GM18498 (cell line): ENCODE measurements around the gene GRB10.

Experiments used
- ATAC-seq: cut with Tn5 transposase; IDR thresholded peaks from one replicate; pipeline ENCODE4 v1.9.1; 2021; ENCODE audit warnings: mild to moderate bottlenecking, moderate library complexity; ENCODE audit not compliant: unreplicated experiment

The GRB10 gene

GRCh38 chr7:50674896-50675835 lies 107.5 kb downstream of the GRB10 start:
- ATAC-seq: no peak

DNA sequence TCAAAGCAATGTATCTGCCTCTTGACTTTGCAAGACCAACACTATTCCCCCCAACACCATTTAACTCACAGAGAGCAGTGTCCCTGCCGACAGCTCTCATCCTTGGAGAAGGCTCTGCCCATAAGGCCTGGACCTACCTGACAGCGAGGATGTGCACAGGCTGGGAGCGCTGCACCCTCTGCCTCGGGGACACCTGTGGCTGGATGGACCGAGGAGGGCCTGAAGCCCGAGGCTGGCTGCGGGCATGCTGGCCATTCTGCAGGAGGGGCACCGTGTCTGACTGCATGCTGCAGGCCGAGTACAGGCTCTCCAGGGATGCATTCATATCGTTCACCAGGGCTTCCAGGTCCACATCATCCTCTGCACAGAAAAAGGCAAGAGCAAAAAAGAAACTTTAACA lies 108.4 kb downstream of the GRB10 start:
- ATAC-seq: no peak

DNA sequence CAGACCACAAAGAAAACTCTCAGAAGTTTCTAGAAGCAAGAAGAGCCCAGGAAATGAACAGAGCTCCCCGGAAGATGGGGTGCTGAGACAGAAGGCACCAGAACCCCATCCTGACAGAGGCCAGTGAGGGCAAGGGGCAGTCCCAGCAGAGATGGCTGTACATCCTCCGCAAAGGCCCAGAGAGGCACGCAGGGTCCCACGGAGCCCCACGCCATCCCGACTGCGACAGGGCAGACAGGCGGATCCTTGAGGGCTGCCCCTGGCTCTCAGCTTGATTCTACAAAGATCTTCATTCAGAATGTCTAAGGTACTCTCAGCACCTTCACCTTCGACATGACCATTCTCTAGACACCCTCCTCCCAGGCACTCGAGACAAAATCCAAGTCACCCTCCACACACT lies 109.6 kb downstream of the GRB10 start:
- ATAC-seq: no peak

DNA sequence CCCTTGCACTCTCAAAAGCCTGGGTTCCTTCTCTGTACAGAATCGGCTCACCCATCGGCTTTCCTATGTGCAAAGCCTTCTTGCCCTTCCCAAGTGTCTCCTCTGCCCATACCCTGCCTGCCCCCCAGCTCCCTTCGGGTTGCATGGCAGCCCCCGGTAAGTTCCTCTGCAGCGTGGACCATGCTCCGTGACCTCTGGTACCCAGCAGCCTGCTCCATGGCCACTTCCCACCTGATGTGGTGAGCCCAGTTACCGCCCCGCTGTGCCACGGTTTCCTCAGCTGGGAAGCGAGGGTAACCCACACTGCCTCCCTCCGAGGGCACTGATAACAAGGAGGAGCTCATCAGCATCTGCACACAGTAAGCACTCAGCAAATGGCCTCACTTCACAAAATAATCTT lies 110.7 kb downstream of the GRB10 start:
- ATAC-seq: no peak

- no peak for ATAC-seq
These were observed 111.3 kb downstream of the GRB10 start for GRCh38 chr7:50671386-50671785.

DNA sequence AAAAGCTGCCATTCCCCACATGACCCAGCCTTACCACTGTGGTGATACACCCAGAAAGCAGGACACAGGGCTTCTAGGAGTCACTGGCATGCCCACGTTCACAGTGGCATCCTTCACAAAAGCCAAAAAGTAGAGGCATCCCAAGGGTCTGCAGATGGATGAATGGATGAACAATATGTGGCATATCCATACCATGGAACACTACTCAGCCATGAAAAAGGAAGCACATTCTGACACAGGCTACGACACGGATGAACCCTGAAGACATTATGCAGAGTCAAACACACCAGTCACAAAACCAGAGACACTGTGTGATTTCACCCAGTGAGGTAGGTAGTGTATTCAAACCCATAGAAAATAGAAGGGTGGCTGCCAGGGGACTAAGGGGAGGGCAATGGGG lies 112.8 kb downstream of the GRB10 start:
- no peak for ATAC-seq

DNA sequence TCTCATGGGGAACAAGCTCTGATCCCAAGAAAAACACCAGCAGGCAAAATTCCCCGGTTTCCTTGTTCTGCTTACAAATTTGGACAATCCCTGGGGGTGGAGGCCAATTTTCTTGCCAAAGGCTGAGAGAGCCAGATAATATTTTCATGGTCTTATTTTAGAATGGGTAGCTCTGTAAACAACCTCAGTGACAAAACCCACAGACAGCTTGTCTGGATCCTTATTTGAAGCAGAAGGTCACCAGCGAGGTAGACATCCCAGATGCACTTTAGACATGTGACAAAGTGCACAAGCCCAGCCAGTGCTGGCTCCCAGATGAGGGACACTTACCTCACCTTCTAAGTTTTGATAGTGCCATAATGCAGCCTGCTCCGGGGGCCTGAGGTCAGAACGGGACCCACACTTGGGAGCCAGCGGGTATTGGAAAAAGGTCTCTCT lies 114.9 kb downstream of the GRB10 start:
- no peak for ATAC-seq

DNA sequence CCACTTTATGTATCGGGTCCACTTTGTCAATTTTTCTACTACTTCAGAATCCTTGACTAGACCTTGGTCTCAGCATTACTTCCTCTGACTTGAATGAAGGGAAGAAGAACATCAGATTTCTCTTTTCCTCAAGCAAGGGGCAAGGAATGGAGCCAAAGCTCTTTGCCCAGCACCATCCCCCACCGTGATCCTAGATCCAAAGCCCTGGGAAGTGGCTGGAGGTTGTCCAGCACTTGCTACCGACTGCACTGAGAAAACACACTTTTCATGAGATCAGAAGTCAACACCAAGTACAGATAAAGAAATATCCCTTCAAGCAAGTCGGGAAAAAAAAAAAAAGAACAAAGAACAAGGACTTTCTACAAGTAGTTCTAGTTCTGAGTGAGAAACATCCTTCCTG lies 115.4 kb downstream of the GRB10 start:
- ATAC-seq: no peak

GRCh38 chr7:50666124-50666496 lies 116.6 kb downstream of the GRB10 start:
- ATAC-seq: no peak

GRCh38 chr7:50665403-50666123 lies 117.1 kb downstream of the GRB10 start:
- no peak for ATAC-seq

DNA sequence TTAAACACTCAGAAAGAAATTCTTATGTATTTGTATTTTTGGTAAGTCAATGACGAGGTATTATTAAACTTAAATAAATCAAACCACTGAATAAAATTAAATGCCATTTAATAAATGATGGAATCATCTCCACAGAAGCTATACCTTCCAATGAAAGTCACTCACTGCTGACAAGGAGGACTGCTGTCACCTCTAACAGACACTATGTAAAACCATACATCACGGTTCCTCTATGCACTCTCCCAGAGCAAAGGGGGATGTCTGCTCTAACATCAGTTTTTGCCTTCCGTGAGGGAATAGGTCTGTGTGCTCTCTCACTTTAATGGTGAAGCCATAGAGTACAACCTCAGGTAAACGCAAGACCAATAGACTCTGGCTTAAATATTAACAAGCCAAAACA lies 117.8 kb downstream of the GRB10 start:
- ATAC-seq: peak; percentile 34

DNA sequence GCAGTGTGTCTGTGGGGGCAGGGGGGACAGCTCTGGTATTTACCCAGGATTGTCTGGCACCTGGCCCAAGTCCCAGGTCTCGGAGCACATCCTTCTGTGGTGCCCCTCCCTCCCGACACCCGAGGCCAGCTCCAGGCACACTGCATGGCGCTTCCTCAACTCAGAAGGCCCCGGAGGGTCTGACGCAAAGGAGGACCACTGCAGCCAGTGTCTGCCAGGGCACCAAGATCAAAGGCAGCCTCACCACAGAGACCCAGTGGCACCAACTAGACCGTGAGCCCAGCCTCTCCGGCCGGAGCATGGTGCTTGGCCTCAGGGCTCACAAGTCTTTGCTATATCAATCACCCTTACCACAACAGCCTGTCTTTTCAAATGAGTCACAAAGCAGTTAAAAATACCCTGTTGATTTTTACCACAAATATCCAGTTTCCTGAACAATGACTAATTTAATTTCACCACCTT lies 118.2 kb downstream of the GRB10 start:
- peak; percentile 58 for ATAC-seq

- no peak for ATAC-seq
These were observed 119.1 kb downstream of the GRB10 start for GRCh38 chr7:50663396-50664102.

DNA sequence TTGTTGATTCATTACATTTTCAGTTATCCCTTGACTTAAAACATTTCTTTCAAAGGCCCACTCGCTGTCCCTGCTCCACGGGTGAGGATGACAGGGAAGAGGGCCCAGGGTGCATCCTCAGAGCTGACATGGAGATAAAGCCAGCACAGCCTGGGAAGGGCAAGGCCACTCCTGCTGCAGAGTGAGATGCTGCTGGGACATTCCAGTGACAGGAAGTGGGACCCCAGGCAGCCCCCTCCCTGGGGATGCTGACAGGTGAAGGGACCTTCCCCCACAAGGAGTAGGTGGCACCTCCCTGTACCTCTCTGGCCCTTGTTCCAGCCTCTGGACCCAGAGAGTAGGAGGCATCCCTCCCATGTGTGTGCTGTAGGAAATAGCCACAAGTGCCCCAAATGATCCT lies 119.7 kb downstream of the GRB10 start:
- ATAC-seq: no peak

- no peak for ATAC-seq
These were observed 120.5 kb downstream of the GRB10 start for GRCh38 chr7:50662041-50662694.

DNA sequence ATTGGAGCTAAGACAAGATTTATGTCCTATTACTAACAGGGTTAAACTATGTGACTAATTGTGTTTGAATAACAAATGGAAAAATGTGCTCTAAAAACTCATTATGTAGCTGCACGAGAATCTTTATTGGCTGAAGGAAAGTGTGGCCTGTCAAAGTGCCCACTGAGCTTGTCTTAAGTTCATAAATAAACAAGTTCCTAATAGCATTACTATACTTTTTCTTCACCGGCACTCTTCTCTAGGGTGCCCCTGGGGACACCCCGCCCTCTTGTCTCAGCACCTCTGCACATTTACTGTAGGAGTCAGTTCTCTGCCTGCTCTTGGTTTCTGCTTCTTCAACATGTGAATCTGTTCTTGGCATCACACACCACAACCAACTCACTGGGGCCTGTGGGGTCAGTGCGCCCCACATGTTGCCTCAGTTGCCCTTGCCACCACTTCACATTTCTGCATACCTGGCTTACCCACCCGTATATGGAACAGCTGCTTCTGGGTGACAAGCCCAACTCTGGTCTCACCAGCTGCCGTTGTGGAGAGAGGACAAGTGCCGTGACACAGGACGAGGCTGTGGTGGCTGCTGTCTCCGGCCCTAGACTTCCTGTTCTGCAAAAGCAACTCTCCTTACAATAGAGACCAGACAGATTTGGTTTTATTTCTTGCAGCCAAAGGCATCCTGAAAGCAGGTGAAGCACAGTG lies 121.2 kb downstream of the GRB10 start:
- ATAC-seq: peak; percentile 65

GRCh38 chr7:50660830-50661175 lies 121.9 kb downstream of the GRB10 start:
- no peak for ATAC-seq

- peak; percentile 19 for ATAC-seq
These were observed 122.5 kb downstream of the GRB10 start for GRCh38 chr7:50660040-50660829.

- no peak for ATAC-seq
These were observed 123.2 kb downstream of the GRB10 start for GRCh38 chr7:50659329-50659965.
